Thymus (tissue), 11 donors: ENCODE results near the gene CAMTA1. TPM values are rescaled to one million over a fixed set of nuclear protein-coding genes. Genes with fewer than 3 reads are reported as not detected.

Source experiments
- DNase-seq, 9 donors: peaks; one replicate each; pipeline ENCODE4 v3.0.0-alpha.2; 2013; ENCODE audit warnings: low spot score in 9 of 9, low read depth in 6 of 9, missing footprints in 1 of 9
- H3K27ac ChIP-seq, 2 donors: one replicate each; pipeline ENCODE4 v1.5.1; 2013; ENCODE audit warnings: control low read depth in 1 of 2, low read depth in 1 of 2, low read length in 1 of 2, mild to moderate bottlenecking in 1 of 2, moderate library complexity in 1 of 2
- H3K27me3 ChIP-seq, 2 donors: one replicate each; pipeline ENCODE4 v1.5.1; 2013; ENCODE audit warnings: low read length in 1 of 2; ENCODE audit not compliant: control insufficient read depth in 2 of 2, insufficient read depth in 1 of 2
- H3K36me3 ChIP-seq, 2 donors: one replicate each; pipeline ENCODE4 v1.5.1; 2013; ENCODE audit warnings: low read length in 1 of 2, mild to moderate bottlenecking in 1 of 2, moderate library complexity in 1 of 2; ENCODE audit not compliant: control insufficient read depth in 2 of 2, insufficient read depth in 2 of 2
- H3K4me1 ChIP-seq, 2 donors: one replicate each; pipeline ENCODE4 v1.5.1; 2013; ENCODE audit warnings: low read length in 2 of 2; ENCODE audit not compliant: control insufficient read depth in 2 of 2, insufficient read depth in 2 of 2
- H3K4me3 ChIP-seq, 2 donors: one replicate each; pipeline ENCODE4 v1.5.1; 2013; ENCODE audit warnings: low read length in 2 of 2, control low read depth in 1 of 2, mild to moderate bottlenecking in 1 of 2
- H3K9me3 ChIP-seq, 2 donors: one replicate each; pipeline ENCODE4 v1.5.1; 2013; ENCODE audit warnings: low read length in 1 of 2, mild to moderate bottlenecking in 1 of 2; ENCODE audit not compliant: control insufficient read depth in 2 of 2, insufficient read depth in 1 of 2
- WGBS: extraction: QIAGEN DNeasy Blood & Tissue Kit; methylation state at CpG from one replicate; pipeline ENCODE4 v1.1.7; 2013; 5-methylcytosine and 5-hydroxymethylcytosine counted together
- polyA plus RNA-seq: library from polyadenylated mRNA; stranded (reverse); fragments of 200-250 nt; gene quantifications from one replicate; pipeline ENCODE4 v1.2.3, GENCODE V29; 2013
- total RNA-seq: library from RNA; stranded (reverse); fragments of 120-200 nt; gene quantifications from one replicate; pipeline ENCODE4 v1.2.4, GENCODE V29; 2013
- donor health status: healthy.

CAMTA1 gene
- total and polyA plus RNA-seq, 2 donors, result 32.0 to 158 TPM

- no peaks in the 10 kb centered on the region for H3K9me3 ChIP-seq
- peaks cover 0 to 7% of the 10 kb centered on the region in 2 donors for H3K27me3 ChIP-seq
- no peak overlapping the region for H3K27ac ChIP-seq
- H3K4me3 ChIP-seq, result no peak overlapping the region
- 93% methylated on average over 16 of the region's 16 CpGs for WGBS
- no peak for DNase-seq
- H3K4me1 ChIP-seq, result no peaks in the 10 kb centered on the region
- no peaks in the 10 kb centered on the region for H3K36me3 ChIP-seq
Measured at GRCh38 chr1:7636795-7637526, 851.7 kb downstream of the CAMTA1 start.

- DNase-seq, result no peak
Measured at GRCh38 chr1:7638078-7638477, 852.8 kb downstream of the CAMTA1 start.

GRCh38 chr1:7639435-7640131, 854.3 kb downstream of the CAMTA1 start:
- 97% methylated on average over 13 of the region's 13 CpGs for WGBS
- H3K4me1 ChIP-seq, result no peaks in the 10 kb centered on the region
- no peaks in the 10 kb centered on the region for H3K36me3 ChIP-seq
- no peaks in the 10 kb centered on the region for H3K9me3 ChIP-seq
- no peaks in the 10 kb centered on the region for H3K27me3 ChIP-seq
- no peak overlapping the region for H3K4me3 ChIP-seq
- no peak overlapping the region for H3K27ac ChIP-seq
- DNase-seq, result no peak

More at GRCh38 chr1:7638078-7638477, 852.8 kb downstream of the CAMTA1 start:
- 82% methylated on average over 8 of the region's 8 CpGs for WGBS
- no peaks in the 10 kb centered on the region for H3K27me3 ChIP-seq
- H3K4me1 ChIP-seq, result no peaks in the 10 kb centered on the region
- H3K9me3 ChIP-seq, result no peaks in the 10 kb centered on the region
- no peaks in the 10 kb centered on the region for H3K36me3 ChIP-seq
- H3K4me3 ChIP-seq, result no peak overlapping the region
- no peak overlapping the region for H3K27ac ChIP-seq

GRCh38 chr1:7640350-7640749, 855.1 kb downstream of the CAMTA1 start:
- H3K36me3 ChIP-seq, result no peaks in the 10 kb centered on the region
- no peak overlapping the region for H3K4me3 ChIP-seq
- H3K27me3 ChIP-seq, result no peaks in the 10 kb centered on the region
- H3K27ac ChIP-seq, result no peak overlapping the region
- DNase-seq, result no peak
- H3K9me3 ChIP-seq, result no peaks in the 10 kb centered on the region
- WGBS, result 96% methylated on average over 18 of the region's 18 CpGs
- H3K4me1 ChIP-seq, result no peaks in the 10 kb centered on the region

GRCh38 chr1:7640920-7641585, 855.8 kb downstream of the CAMTA1 start:
- Histone ChIP-seq H3K9me3 (no peaks in the 10 kb centered on the region), H3K4me1 (no peaks in the 10 kb centered on the region), H3K27ac (no peak overlapping the region), H3K27me3 (no peaks in the 10 kb centered on the region), H3K36me3 (no peaks in the 10 kb centered on the region), H3K4me3 (no peak overlapping the region)
- no peak for DNase-seq
- 95% methylated on average over 18 of the region's 18 CpGs for WGBS

GRCh38 chr1:7641587-7642417, 856.5 kb downstream of the CAMTA1 start:
- no peaks in the 10 kb centered on the region for H3K27me3 ChIP-seq
- H3K9me3 ChIP-seq, result no peaks in the 10 kb centered on the region
- DNase-seq, result no peak
- no peaks in the 10 kb centered on the region for H3K36me3 ChIP-seq
- WGBS, result 86% methylated on average over 18 of the region's 18 CpGs
- no peak overlapping the region for H3K27ac ChIP-seq
- H3K4me1 ChIP-seq, result no peaks in the 10 kb centered on the region
- no peak overlapping the region for H3K4me3 ChIP-seq

- Histone ChIP-seq H3K27me3 (no peaks in the 10 kb centered on the region), H3K36me3 (no peaks in the 10 kb centered on the region), H3K4me1 (no peaks in the 10 kb centered on the region), H3K9me3 (no peaks in the 10 kb centered on the region), H3K27ac (no peak overlapping the region), H3K4me3 (no peak overlapping the region)
- no peak for DNase-seq
- WGBS, result 97% methylated on average over 9 of the region's 9 CpGs
Measured at GRCh38 chr1:7642418-7642704, 857.1 kb downstream of the CAMTA1 start.

GRCh38 chr1:7642781-7643529, 857.7 kb downstream of the CAMTA1 start:
- 95% methylated on average over 3 of the region's 3 CpGs for WGBS
- no peak for DNase-seq
- Histone ChIP-seq H3K27ac (no peak overlapping the region), H3K36me3 (no peaks in the 10 kb centered on the region), H3K4me1 (no peaks in the 10 kb centered on the region), H3K4me3 (no peak overlapping the region), H3K9me3 (no peaks in the 10 kb centered on the region), H3K27me3 (no peaks in the 10 kb centered on the region)
